ENCODE results near the gene C3orf18. TPM values are rescaled to one million over a fixed set of nuclear protein-coding genes. Genes with fewer than 3 reads are reported as not detected.

Gene C3orf18
- total and polyA plus RNA-seq, 2 donors (not counting 3 experiments of a cell fraction or from before 2014, with no cell fraction given), result 1.7 to 2.9 TPM

DNA sequence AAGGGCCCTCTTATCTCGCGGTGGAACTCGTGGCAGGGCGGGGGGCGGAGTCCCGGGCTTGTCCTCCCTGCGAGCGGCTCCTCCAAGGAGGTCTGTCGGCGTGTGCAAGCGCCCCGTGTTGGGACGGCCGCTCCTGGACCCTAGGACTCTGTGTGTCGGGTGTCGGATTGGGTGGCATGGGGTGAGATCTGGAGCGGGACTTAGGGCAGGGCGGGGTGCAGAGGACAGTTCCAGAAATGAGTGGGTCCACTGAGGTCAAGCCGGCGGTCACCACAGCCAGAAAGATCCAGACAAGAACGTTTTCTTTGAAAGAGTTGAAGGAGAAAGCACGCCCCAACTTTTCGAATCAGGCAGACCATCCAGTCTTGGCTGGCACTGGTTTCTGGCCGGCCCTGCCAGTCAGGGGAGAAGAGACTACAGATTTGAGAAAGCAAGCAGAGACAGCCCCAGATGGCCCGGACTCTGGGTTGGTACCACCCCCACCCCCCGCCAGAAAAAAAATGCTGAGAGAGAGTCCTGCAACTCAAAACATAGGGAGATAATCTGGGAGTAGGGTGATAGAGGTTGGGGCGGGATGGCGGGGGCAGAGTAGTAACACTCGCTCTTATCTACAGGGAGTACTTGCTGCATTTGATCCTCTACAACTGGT lies 44.8 kb upstream of the C3orf18 start:
- peak; percentile 53 for FAIRE-seq
- Histone ChIP-seq H4K20me1 (replicated peaks; ENCODE audit: control insufficient read depth, extremely low read depth, insufficient read depth, low read length) (no peaks in the 10 kb centered on the region), H3K9me3 (replicated peaks; ENCODE audit: control insufficient read depth, insufficient read depth, low read length) (no peaks in the 10 kb centered on the region), H3K27me3 (ENCODE audit: control insufficient read depth in 2 of 2, insufficient read depth in 2 of 2, low read length in 2 of 2) (no peaks in the 10 kb centered on the region), H3K4me3 (replicated peaks in 1 of 3; ENCODE audit: insufficient read depth in 1 of 3, low read depth in 1 of 3, low read length in 3 of 3) (peak overlapping the region; percentile 9 to 51 (median 36)), H3K4me2 (ENCODE audit: insufficient read depth, low read length) (peak overlapping the region; percentile 78), H3K27ac (ENCODE audit: insufficient read depth, low read depth, low read length) (no peak overlapping the region), H3K9ac (replicated peaks; ENCODE audit: extremely low read depth, insufficient read depth, low read length) (peak overlapping the region; percentile 13), H3K4me1 (ENCODE audit: control insufficient read depth, extremely low read depth, insufficient read depth, low read length) (peaks cover 24% of the 10 kb centered on the region), H3K9me1 (replicated peaks; ENCODE audit: control insufficient read depth, extremely low read depth, insufficient read depth, low read length) (no peaks in the 10 kb centered on the region), H3K36me3 (ENCODE audit: control insufficient read depth in 2 of 2, extremely low read depth in 1 of 2, insufficient read depth in 2 of 2, low read length in 2 of 2) (peaks cover 0 to 6% of the 10 kb centered on the region in 2 experiments), H3K79me2 (ENCODE audit: control insufficient read depth, insufficient read depth, low read length) (no peaks in the 10 kb centered on the region), H2AFZ (ENCODE audit: low read depth, low read length) (peak overlapping the region; percentile 93)
- no peak for DNase-seq (ENCODE audit: low read depth, low spot score)
- dilution Hi-C loops (cut with MboI; ENCODE audit: extremely low pct_ligation_motif_present, low sequenced_read_pairs), result no loop called here
- BruUV-seq (replicated peaks), result no TSS peak
- TF ChIP-seq EZH2 (IDR thresholded peaks at IDR 0.05; ENCODE audit: borderline replicate concordance, low read depth, low read length, severe bottlenecking), result peak; percentile 31
- TF ChIP-seq POLR2AphosphoS5 (IDR thresholded peaks at IDR 0.05; ENCODE audit: insufficient read depth, low read depth, low read length), result no peak
- no peak for TF ChIP-seq FOS (IDR thresholded peaks at IDR 0.05; ENCODE audit: borderline replicate concordance, insufficient read depth, low read length)
- POLR2A ChIA-PET, result interaction anchor here (0.9 to 1.3 kb wide), 4 partner anchors 23 to 43 kb away, joined by 3 to 9 read pairs (median 4); partner anchors contain the start of gene HEMK1
- intact Hi-C loops (cut with micrococcal nuclease), result loop anchor here (1.0 to 10.0 kb wide), 3 partner anchors 265 to 1062 kb away; partner anchors contain the start of genes DCAF1 and TEX264
- CTCF ChIA-PET, result interaction anchor here (0.7 to 4.9 kb wide), 26 partner anchors 10 to 927 kb away, joined by 3 to 105 read pairs (median 4); partner anchors contain the start of genes C3orf18, CYB561D2, HEMK1 and NPRL2

DNA sequence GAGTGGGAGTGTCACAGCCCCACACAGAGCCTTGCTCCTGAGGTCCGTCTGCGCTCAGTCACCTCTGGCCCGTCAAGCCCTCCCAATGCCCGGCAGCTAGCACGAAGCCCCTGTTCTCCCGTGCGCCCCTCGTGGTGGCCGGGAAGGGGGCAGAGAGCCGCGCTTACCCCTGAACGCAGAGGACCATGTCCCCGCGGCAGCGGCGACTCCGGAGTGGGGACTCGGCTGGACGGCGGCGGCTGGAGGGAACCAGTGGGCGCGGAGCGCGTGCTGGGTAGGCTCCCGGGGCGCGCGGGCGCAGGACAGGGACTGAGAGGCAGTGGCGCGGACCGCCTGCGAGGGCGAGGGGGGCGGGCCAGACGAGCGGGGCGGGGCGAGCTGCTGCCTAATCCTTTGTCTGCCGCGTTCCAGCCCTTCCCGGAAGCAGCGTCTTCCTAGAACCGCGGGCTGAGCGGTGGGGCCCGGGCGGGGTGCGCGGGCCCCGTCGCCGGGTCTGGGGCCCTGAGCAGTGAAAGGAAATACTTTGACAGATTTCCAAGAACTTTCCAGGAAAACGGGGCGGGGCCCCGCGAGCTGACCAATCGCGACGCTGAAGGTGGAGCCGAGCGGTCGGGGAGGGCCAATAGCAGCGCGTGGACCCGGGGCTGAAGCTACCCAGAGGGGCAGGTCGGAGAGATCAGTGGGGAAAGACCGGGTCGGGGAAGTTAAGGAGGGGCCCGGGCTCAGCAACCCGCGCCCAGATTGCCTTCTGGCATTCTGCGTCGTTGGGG lies 44.1 kb upstream of the C3orf18 start, which contains the start of gene CISH:
Gene CISH (minus strand): TSS at position 311 of the 770 bp plus-strand sequence. CDS start 124 bp downstream, at position 187.
- no peaks in the 10 kb centered on the region for H3K79me2 ChIP-seq (ENCODE audit: control insufficient read depth, insufficient read depth, low read length)
- H3K4me3 ChIP-seq (replicated peaks in 1 of 3; ENCODE audit: insufficient read depth in 1 of 3, low read depth in 1 of 3, low read length in 3 of 3), result peak within 1 kb of the TSS; percentile 9 to 51 (median 50)
- TF ChIP-seq MYC (IDR thresholded peaks at IDR 0.05; ENCODE audit: low read depth, low read length) (no peak), POLR2AphosphoS5 (IDR thresholded peaks at IDR 0.05; ENCODE audit: insufficient read depth, low read depth, low read length) (peak; percentile 44), FOS (IDR thresholded peaks at IDR 0.05; ENCODE audit: borderline replicate concordance, insufficient read depth, low read length) (no peak), CTCF (IDR thresholded peaks at IDR 0.05; ENCODE audit: extremely low read depth in 1 of 2, insufficient read depth in 1 of 2, low read depth in 1 of 2, low read length in 2 of 2) (peak; percentile 50 to 79)
- peak within 1 kb of the TSS; percentile 93 for H2AFZ ChIP-seq (ENCODE audit: low read depth, low read length)
- H3K9me1 ChIP-seq (replicated peaks; ENCODE audit: control insufficient read depth, extremely low read depth, insufficient read depth, low read length), result no peaks in the 10 kb centered on the region
- H3K27ac ChIP-seq (ENCODE audit: insufficient read depth, low read depth, low read length), result peak within 1 kb of the TSS; percentile 50
- peak; percentile 97 for FAIRE-seq
- no peaks in the 10 kb centered on the region for H3K9me3 ChIP-seq (replicated peaks; ENCODE audit: control insufficient read depth, insufficient read depth, low read length)
- H3K27me3 ChIP-seq (ENCODE audit: control insufficient read depth in 2 of 2, insufficient read depth in 2 of 2, low read length in 2 of 2), result no peaks in the 10 kb centered on the region
- intact Hi-C loops (cut with micrococcal nuclease) (loop anchor here (1.0 to 10.0 kb wide), 4 partner anchors 10 to 1063 kb away; partner anchors contain the start of genes DCAF1 and TEX264), dilution Hi-C loops (cut with MboI; ENCODE audit: extremely low pct_ligation_motif_present, low sequenced_read_pairs) (no loop called here)
- DNase-seq (ENCODE audit: low read depth, low spot score), result peak; percentile 96
- peaks cover 21% of the 10 kb centered on the region for H3K4me1 ChIP-seq (ENCODE audit: control insufficient read depth, extremely low read depth, insufficient read depth, low read length)
- H3K4me2 ChIP-seq (ENCODE audit: insufficient read depth, low read length), result peak within 1 kb of the TSS; percentile 78
- BruUV-seq (replicated peaks), result no TSS peak
- POLR2A ChIA-PET, result interaction anchor here (0.9 to 1.3 kb wide), 4 partner anchors 23 to 42 kb away, joined by 3 to 9 read pairs (median 4); partner anchors contain the start of gene HEMK1
- H3K9ac ChIP-seq (replicated peaks; ENCODE audit: extremely low read depth, insufficient read depth, low read length), result peak within 1 kb of the TSS; percentile 59
- peaks cover 0 to 6% of the 10 kb centered on the region in 2 experiments for H3K36me3 ChIP-seq (ENCODE audit: control insufficient read depth in 2 of 2, extremely low read depth in 1 of 2, insufficient read depth in 2 of 2, low read length in 2 of 2)
- no peaks in the 10 kb centered on the region for H4K20me1 ChIP-seq (replicated peaks; ENCODE audit: control insufficient read depth, extremely low read depth, insufficient read depth, low read length)
- CTCF ChIA-PET, result interaction anchor here (0.6 to 4.9 kb wide), 22 partner anchors 10 to 928 kb away, joined by 3 to 105 read pairs (median 4); partner anchors contain the start of genes C3orf18, CYB561D2, HEMK1 and NPRL2

Data from endothelial cell of umbilical vein (primary cell).